ENCODE measurements around the gene RNF25. TPM values are rescaled to one million over a fixed set of nuclear protein-coding genes. Genes with fewer than 3 reads are reported as not detected.

The RNF25 gene, protein sequence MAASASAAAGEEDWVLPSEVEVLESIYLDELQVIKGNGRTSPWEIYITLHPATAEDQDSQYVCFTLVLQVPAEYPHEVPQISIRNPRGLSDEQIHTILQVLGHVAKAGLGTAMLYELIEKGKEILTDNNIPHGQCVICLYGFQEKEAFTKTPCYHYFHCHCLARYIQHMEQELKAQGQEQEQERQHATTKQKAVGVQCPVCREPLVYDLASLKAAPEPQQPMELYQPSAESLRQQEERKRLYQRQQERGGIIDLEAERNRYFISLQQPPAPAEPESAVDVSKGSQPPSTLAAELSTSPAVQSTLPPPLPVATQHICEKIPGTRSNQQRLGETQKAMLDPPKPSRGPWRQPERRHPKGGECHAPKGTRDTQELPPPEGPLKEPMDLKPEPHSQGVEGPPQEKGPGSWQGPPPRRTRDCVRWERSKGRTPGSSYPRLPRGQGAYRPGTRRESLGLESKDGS
- total RNA-seq = 10 to 100 TPM in 1 of 2 experiments, 1 to 10 TPM in 1; 9.6 to 10.4 TPM

GRCh38 chr2:218671654-218672566 is at the start of gene RNF25, which contains the start of gene STK36:
Gene RNF25 (minus strand): TSS chr2:218672002. CDS start chr2:218671970, 32 bp downstream.
Gene STK36 (plus strand): TSS chr2:218672086. CDS start chr2:218672830, 744 bp downstream.
- Mint-ChIP-seq H3K27me3 (ENCODE audit: low read depth) (no peaks in the 10 kb centered on the region), H3K4me3 (peak within 1 kb of the TSS; percentile 98), H3K9me3 (no peaks in the 10 kb centered on the region), H3K4me1 (ENCODE audit: low read depth) (peaks cover 22% of the 10 kb centered on the region), H3K27ac (peak within 1 kb of the TSS; percentile 90), H3K36me3 (ENCODE audit: low read depth) (peaks cover 13% of the 10 kb centered on the region)
- CTCF ChIA-PET = interaction anchor here (0.5 to 2.8 kb wide), 11 partner anchors 9 to 721 kb away, joined by 3 to 16 read pairs (median 4); partner anchors contain the start of genes BCS1L, TTLL4 and ZNF142
- peak; percentile 86 for DNase-seq
- intact Hi-C loops (cut with micrococcal nuclease) = loop anchor here (1.0 to 5.0 kb wide), 6 partner anchors 13 to 575 kb away; partner anchors contain the start of genes AAMP, BCS1L, CNOT9 and GLB1L

GRCh38 chr2:218721488-218721887 is 49.7 kb upstream of the RNF25 start:
- CTCF ChIA-PET = interaction anchor here (0.6 to 0.7 kb wide), 2 partner anchors 54 to 191 kb away, joined by 4 to 5 read pairs; no protein-coding TSS in a partner anchor
- Mint-ChIP-seq H3K27me3 (ENCODE audit: low read depth) (no peaks in the 10 kb centered on the region), H3K9me3 (peaks cover 7% of the 10 kb centered on the region), H3K27ac (no peak overlapping the region), H3K36me3 (ENCODE audit: low read depth) (peaks cover 34% of the 10 kb centered on the region), H3K4me3 (no peak overlapping the region), H3K4me1 (ENCODE audit: low read depth) (peaks cover 20% of the 10 kb centered on the region)
- intact Hi-C loops (cut with micrococcal nuclease) = no loop called here
- no peak for DNase-seq

DNA sequence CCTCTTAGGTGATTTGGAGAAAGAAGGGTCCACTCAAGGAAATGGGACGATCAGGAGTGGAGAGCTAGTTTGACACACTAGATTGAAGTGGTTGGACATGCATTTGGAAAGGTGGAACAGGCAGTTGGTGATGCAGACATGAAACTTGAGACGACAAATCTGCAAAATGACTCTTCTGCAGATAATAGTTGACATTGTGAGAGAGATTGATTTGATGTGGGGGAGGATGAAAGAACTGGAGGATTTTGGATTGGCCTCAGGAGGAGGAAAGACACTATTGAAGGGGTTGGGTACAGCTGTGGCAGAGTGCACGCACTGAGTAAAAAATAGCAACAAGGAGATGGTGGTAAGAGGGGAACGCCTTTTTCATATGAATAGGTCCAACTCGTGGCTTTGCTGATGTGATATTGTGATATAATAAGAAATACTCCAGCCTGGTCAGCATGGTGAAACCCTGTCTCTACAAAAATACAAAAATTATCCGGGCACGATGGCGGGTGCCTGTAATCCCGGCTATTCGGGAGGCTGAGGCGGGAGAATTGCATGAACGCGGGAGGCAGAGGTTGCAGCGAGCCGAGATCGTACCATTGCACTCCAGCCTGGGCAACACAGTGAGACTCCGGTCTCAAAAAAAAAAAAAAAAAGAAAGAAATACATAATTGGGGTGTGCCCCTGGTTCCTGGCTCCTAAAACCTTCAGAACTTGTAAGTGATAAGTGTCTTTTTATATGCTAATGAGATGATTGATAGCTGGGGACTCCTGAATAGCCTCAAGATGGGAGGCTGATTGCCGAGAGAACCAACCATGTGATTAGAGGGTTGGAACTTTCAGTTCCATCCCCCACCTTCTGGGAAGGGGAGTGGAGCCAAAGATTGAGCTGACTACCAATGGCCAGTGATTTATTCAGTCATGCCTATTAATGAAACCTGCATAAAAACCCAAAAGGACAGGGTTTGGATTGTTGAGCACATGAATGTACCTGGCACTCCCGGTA is 48.5 kb upstream of the RNF25 start:
- peaks cover 28% of the 10 kb centered on the region for H3K36me3 Mint-ChIP-seq (ENCODE audit: low read depth)
- H3K4me1 Mint-ChIP-seq (ENCODE audit: low read depth) = peaks cover 20% of the 10 kb centered on the region
- intact Hi-C loops (cut with micrococcal nuclease) = no loop called here
- no peak for DNase-seq
- no peaks in the 10 kb centered on the region for H3K9me3 Mint-ChIP-seq
- no peak overlapping the region for H3K4me3 Mint-ChIP-seq
- CTCF ChIA-PET = interaction anchor here (0.6 to 1.3 kb wide), 2 partner anchors 10 to 186 kb away, joined by 4 to 6 read pairs; no protein-coding TSS in a partner anchor
- no peak overlapping the region for H3K27ac Mint-ChIP-seq
- no peaks in the 10 kb centered on the region for H3K27me3 Mint-ChIP-seq (ENCODE audit: low read depth)

DNA sequence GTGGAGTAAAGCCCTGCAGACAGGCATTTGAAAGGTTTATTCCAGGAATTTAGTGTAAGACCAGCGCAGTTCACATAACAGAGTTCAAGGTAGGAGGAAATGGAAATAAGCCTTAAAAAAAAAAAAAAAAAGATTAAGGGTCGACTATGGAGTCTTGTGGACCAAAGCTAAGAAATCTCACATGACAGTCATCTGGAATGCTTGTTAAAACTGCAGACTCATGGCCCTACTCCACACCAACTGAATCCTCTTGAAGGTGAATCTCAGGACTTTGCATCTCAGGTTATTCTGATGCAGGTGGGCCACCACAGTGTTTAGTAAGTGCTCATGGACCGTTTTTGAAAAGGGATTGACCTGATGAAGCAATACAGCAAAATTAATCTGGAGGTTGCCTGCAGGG is 47.7 kb upstream of the RNF25 start:
- CTCF ChIA-PET = interaction anchor here (1.3 kb wide), 1 partner anchor 11 kb away, joined by 6 read pairs; no protein-coding TSS in a partner anchor
- peaks cover 24% of the 10 kb centered on the region for H3K36me3 Mint-ChIP-seq (ENCODE audit: low read depth)
- H3K4me1 Mint-ChIP-seq (ENCODE audit: low read depth) = peaks cover 20% of the 10 kb centered on the region
- intact Hi-C loops (cut with micrococcal nuclease) = loop anchor here (10.0 kb wide), 1 partner anchor 505 kb away; the partner anchor contains the start of genes ANKZF1 and ATG9A
- DNase-seq = no peak
- no peaks in the 10 kb centered on the region for H3K9me3 Mint-ChIP-seq
- H3K4me3 Mint-ChIP-seq = no peak overlapping the region
- no peaks in the 10 kb centered on the region for H3K27me3 Mint-ChIP-seq (ENCODE audit: low read depth)
- no peak overlapping the region for H3K27ac Mint-ChIP-seq

GRCh38 chr2:218718058-218718457 is 46.3 kb upstream of the RNF25 start:
- Mint-ChIP-seq H3K27me3 (ENCODE audit: low read depth) (no peaks in the 10 kb centered on the region), H3K9me3 (no peaks in the 10 kb centered on the region), H3K36me3 (ENCODE audit: low read depth) (peaks cover 20% of the 10 kb centered on the region), H3K4me3 (no peak overlapping the region), H3K27ac (no peak overlapping the region), H3K4me1 (ENCODE audit: low read depth) (peaks cover 22% of the 10 kb centered on the region)
- intact Hi-C loops (cut with micrococcal nuclease) = loop anchor here (10.0 kb wide), 1 partner anchor 507 kb away; the partner anchor contains the start of genes ANKZF1 and ATG9A
- DNase-seq = no peak
- CTCF ChIA-PET = interaction anchor here (0.7 to 1.1 kb wide), 2 partner anchors 7 to 129 kb away, joined by 3 read pairs; no protein-coding TSS in a partner anchor

GRCh38 chr2:218717262-218717661 is 45.5 kb upstream of the RNF25 start:
- no peaks in the 10 kb centered on the region for H3K27me3 Mint-ChIP-seq (ENCODE audit: low read depth)
- no peak overlapping the region for H3K27ac Mint-ChIP-seq
- no peak for DNase-seq
- no peak overlapping the region for H3K4me3 Mint-ChIP-seq
- CTCF ChIA-PET = interaction anchor here (0.5 to 1.1 kb wide), 3 partner anchors 8 to 639 kb away, joined by 3 read pairs; no protein-coding TSS in a partner anchor
- intact Hi-C loops (cut with micrococcal nuclease) = loop anchor here (10.0 kb wide), 1 partner anchor 508 kb away; the partner anchor contains the start of genes ANKZF1 and ATG9A
- peaks cover 20% of the 10 kb centered on the region for H3K36me3 Mint-ChIP-seq (ENCODE audit: low read depth)
- no peaks in the 10 kb centered on the region for H3K9me3 Mint-ChIP-seq
- peaks cover 16% of the 10 kb centered on the region for H3K4me1 Mint-ChIP-seq (ENCODE audit: low read depth)

DNA sequence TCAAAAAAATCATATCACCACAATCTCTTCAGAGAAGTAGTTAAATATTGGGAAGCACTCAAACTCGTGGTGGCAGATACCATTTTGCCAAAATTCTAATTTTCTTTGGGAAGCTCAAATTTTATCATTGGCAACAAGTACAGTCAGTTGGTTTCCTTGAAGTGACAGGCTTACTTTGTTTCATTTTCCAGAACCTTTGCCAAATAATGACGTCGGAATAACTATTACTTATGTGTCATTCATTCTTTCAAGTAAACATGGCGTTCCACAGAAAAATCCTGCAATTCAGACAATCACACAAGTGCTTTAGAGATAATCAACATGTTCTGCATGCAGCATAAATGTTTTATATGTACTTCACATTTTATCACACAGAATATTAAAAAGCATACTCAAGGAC is 44.3 kb upstream of the RNF25 start:
- Mint-ChIP-seq H3K36me3 (ENCODE audit: low read depth) (peaks cover 21% of the 10 kb centered on the region), H3K27me3 (ENCODE audit: low read depth) (no peaks in the 10 kb centered on the region), H3K27ac (no peak overlapping the region), H3K4me3 (no peak overlapping the region), H3K4me1 (ENCODE audit: low read depth) (peaks cover 24% of the 10 kb centered on the region), H3K9me3 (no peaks in the 10 kb centered on the region)
- DNase-seq = no peak
- intact Hi-C loops (cut with micrococcal nuclease) = loop anchor here (10.0 kb wide), 1 partner anchor 509 kb away; the partner anchor contains the start of genes ANKZF1 and ATG9A
- CTCF ChIA-PET = interaction anchor here (0.7 kb wide), 1 partner anchor 79 kb away, joined by 3 read pairs; no protein-coding TSS in a partner anchor

DNA sequence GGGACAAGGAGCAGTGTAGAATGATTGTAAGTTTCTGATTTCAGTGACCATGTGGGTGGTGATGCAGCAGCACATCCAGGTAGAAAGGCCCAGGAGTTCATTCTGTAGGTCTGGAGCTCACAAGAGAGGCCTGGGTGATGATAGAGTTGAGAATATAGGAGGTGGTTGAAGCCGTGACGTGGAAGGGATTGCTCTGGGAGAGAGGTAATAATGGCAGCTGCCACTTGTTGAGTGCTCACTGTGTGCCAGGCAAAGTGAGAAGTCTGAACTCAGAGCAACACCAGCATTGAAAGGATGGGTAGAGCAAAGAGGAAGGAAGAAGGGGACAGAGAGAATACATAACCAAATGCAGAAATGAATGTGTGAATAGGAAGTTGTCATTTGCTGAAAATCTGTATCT is 42.1 kb upstream of the RNF25 start:
- H3K27ac Mint-ChIP-seq = no peak overlapping the region
- H3K4me1 Mint-ChIP-seq (ENCODE audit: low read depth) = peaks cover 24% of the 10 kb centered on the region
- no peaks in the 10 kb centered on the region for H3K9me3 Mint-ChIP-seq
- CTCF ChIA-PET = interaction anchor here (0.6 to 1.8 kb wide), 3 partner anchors 11 to 134 kb away, joined by 3 to 6 read pairs (median 4); no protein-coding TSS in a partner anchor
- DNase-seq = no peak
- peaks cover 12% of the 10 kb centered on the region for H3K36me3 Mint-ChIP-seq (ENCODE audit: low read depth)
- intact Hi-C loops (cut with micrococcal nuclease) = loop anchor here (10.0 kb wide), 1 partner anchor 511 kb away; the partner anchor contains the start of genes ANKZF1 and ATG9A
- H3K27me3 Mint-ChIP-seq (ENCODE audit: low read depth) = no peaks in the 10 kb centered on the region
- H3K4me3 Mint-ChIP-seq = no peak overlapping the region

DNA sequence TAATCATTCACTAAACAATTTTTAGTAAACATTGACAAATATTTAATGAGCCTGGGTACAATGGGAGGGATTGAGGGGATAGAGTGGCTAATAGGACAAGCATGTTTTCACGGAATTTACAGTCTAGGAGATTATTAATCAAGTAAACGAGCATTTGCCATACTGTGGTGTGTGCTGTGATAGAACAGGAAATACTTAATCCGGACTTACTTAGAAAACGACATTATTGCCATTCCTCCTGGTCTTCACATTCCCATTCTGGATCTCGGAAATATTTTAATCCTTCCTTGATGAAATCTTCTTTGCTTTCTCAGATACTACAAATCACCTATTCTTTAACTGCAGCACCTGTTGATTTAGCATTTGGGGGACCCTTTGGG is 39.7 kb upstream of the RNF25 start:
- peaks cover 15% of the 10 kb centered on the region for H3K4me1 Mint-ChIP-seq (ENCODE audit: low read depth)
- intact Hi-C loops (cut with micrococcal nuclease) = loop anchor here (2.0 to 10.0 kb wide), 3 partner anchors 313 to 513 kb away; partner anchors contain the start of genes ANKZF1, ATG9A and CTDSP1
- peaks cover 3% of the 10 kb centered on the region for H3K27me3 Mint-ChIP-seq (ENCODE audit: low read depth)
- no peaks in the 10 kb centered on the region for H3K9me3 Mint-ChIP-seq
- peak overlapping the region; percentile 98 for H3K4me3 Mint-ChIP-seq
- peaks cover 6% of the 10 kb centered on the region for H3K36me3 Mint-ChIP-seq (ENCODE audit: low read depth)
- no peak for DNase-seq
- CTCF ChIA-PET = interaction anchor here (0.8 to 2.3 kb wide), 2 partner anchors 136 to 186 kb away, joined by 4 to 11 read pairs; no protein-coding TSS in a partner anchor
- peak overlapping the region; percentile 80 for H3K27ac Mint-ChIP-seq
